Measurements from ENCODE around the gene NUP62.
A peak's percentile ranks its signal among the peaks of the same experiment; 100 is the strongest.
"Not testable (repeated sequence)": the region's sequence is repeated elsewhere in the genome, so short reads cannot be mapped to it uniquely, and the experiment has no call there.

NUP62 gene, protein sequence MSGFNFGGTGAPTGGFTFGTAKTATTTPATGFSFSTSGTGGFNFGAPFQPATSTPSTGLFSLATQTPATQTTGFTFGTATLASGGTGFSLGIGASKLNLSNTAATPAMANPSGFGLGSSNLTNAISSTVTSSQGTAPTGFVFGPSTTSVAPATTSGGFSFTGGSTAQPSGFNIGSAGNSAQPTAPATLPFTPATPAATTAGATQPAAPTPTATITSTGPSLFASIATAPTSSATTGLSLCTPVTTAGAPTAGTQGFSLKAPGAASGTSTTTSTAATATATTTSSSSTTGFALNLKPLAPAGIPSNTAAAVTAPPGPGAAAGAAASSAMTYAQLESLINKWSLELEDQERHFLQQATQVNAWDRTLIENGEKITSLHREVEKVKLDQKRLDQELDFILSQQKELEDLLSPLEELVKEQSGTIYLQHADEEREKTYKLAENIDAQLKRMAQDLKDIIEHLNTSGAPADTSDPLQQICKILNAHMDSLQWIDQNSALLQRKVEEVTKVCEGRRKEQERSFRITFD

DNA sequence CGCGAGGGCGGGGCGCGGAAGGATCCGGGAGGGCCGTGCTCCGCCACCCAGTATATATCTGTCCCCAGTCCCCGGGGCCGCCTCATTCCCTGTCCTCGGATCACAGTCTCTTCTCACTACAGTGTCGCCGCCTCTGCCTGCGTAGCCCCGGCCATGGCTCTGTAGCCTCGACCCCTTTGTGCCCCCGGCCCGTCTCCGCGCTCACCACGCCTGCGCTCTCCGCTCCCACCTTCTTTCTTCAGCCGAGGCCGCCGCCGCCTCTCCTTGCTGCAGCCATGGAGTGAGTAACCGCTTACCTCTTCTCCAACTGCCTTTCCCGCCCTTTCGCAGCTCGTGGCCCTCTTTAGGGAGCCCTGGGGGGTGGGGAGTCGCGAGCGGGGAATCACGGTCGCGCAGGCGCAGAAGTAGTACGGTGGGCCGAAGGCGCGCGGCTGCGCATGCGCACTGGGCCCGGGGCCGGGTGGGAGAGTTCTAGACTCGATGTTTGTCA, at the start of gene NUP62, which contains the start of gene ATF5:
TSS of gene NUP62 (minus strand) at position 384 of the 490 bp plus-strand sequence. CDS start 19,697 bp downstream, outside the sequence.
TSS of gene ATF5 (plus strand) at position 85 of the 490 bp plus-strand sequence. CDS start 1,646 bp downstream, outside the sequence.
- DNase-seq: peak; percentile 91

DNA sequence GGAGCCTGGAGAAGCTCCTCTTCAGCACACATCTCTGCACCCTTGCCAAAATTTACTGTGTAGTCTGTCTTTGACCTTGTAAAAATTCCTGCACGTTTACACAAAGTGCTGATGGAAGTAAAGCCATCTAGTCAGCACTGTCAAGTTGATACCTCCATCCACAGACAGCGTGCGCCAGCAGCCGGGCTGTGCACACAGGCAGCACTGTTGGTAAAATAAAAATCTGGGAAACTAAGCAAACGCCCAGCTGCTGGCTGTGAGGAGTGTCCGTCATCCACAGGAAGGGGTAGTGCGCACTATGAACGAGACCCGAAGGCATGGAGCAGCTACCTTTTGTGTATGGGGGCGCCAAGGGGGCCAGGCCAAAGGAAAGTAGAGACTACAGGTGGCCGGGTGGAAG, 49.0 kb upstream of the NUP62 start:
- DNase-seq: no peak

DNA sequence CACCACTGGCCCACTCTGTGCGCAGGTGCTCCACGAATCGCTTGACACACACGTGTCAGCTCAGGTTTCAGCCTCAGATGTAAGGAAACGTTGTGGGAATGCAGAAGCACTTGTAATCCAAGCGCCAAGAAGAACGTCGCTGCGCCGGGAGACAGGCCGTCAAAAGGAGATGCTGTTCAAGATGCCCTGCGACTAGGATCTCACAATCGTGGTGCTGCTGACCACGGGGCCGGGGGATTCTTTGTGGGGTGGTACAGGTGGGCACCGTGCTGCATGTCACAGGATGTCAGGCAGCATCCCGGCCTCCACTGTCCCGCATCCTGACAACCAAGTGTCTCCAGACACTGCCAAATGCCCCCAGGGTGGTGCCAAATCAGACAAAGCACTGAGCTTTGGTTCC, 48.6 kb upstream of the NUP62 start:
- DNase-seq: no peak

DNA sequence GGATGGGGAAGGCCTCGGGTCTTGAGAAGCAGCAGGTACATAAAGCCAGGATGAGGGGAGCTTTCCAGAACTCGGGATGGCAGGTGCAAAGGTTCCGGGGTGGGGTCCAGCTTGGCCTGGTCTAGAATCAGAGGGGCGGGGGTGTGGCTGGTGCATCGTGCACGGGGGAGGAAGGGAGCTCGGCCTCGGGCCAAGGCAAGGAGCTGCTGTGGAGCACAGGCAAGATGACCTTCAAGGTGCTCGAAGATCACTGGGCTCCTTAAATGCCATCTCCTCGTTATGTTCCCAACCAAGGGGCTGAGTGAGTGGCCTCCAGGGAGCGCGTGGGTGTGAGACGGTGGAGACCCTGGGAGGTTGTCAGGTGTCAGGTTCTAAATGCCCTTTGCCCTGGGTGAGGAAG, 47.8 kb upstream of the NUP62 start:
- no peak for DNase-seq

DNA sequence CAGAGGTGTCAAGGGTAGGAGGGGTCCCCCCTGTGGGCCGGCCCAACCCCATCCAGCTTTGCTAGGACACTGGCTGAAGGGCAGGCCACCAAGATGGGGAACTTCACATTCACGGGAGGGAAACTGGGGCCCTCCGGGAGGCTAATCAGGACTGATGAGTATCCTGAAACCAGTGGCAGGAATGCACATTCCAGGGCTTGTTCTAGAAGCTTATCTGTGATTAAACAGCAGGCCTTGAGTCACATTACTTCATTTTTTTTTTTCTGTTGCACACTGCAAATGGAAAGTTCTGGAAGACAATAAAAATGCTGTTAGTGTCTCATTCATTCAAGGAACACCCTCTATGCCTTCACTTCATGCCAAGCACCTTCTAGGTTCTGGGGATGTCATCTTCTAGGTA, 47.2 kb upstream of the NUP62 start:
- no peak for DNase-seq

DNA sequence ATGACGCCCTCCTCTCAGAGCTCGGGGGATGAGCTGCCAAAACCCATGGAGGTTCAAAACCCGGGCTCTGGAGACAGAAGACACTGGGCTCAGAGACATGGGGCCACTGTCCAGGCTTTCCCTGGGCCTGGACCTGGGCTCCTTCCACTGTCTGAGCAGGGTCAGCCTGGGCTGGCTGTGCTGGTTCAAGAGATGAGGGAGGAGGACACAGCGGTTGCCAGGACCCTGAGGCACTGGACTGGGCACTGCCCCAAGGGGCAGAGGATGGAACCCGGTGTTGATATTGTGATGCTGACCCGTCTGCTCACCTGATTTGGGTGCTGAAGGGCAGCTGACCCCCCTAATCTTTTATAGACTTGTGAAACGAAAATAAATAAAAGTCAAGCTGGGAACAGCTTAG, 45.7 kb upstream of the NUP62 start:
- DNase-seq: no peak

DNA sequence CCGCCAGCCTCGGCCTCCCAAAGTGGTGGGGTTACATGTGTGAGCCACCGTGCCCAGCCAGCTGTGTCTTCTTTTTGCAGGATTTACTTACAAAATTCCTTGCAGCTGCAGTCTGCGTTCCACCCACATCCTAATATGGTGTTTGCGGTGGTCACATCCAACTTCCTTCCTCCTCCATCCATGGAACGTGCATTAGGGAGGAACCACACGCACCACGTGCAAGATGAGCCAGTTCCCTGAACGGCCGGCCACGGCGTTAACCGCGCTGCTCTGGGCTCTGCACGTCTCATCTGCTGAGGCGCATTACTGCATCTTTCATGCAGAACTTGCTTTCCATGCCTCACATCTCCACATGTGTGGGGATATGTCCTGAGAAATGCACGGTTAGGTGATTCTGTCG, 44.7 kb upstream of the NUP62 start:
- DNase-seq: no peak

DNA sequence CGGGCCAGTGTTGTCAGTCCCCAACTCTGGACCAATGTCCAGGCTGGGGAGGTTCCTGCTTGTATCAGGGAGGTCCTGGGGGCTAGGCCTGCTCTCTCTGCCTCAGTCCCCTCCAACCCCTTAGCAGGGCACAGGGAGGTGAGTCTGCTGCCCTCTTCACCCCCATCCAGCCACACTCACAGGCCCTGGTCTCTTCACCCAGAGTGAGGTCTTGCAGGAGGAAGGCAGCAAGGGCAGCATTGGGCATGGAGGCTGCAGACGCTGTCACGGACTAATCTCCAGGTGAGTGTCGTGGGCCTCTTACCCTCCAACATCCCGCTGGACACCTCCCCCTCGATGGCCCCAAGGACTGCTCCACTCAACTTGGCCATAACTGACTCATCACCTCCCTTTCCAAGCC, 43.5 kb upstream of the NUP62 start:
- no peak for DNase-seq

DNA sequence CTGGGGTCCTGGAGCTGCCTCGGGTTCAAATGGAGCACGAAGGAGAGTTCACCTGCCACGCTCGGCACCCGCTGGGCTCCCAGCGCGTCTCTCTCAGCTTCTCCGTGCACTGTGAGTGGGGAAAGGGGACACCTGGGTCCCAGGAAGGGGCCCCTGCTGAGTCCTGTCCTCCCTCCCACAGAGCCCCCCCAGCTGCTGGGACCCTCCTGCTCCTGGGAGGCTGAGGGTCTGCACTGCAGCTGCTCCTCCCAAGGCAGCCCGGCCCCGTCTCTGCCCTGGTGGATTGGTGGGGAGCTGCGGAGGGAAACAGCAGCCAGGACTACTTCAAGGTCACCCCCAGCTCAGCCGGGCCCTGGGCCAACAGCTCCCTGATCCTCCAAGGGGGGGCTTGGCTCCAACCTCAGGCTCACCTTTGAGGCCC, 42.7 kb upstream of the NUP62 start:
- DNase-seq: no peak

DNA sequence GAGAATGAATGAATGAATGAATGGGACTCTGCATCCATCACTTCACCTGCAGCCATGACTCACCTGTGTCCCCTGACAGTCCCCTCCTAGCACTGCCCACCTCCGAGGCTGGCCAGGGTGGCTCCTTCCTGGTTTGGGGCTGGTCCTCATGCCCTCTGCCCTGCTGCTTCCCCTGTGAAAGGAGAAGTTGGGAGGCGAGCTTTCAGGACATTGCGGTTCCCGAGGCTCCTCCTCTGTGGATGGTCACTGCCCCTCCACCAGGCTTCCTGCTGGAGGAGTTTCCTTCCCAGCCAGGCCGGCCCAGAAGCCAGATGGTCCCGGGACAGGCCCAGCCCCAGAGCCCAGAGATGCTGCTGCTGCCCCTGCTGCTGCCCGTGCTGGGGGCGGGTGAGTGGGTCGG, 40.1 kb upstream of the NUP62 start:
- not testable (repeated sequence) for DNase-seq

DNA sequence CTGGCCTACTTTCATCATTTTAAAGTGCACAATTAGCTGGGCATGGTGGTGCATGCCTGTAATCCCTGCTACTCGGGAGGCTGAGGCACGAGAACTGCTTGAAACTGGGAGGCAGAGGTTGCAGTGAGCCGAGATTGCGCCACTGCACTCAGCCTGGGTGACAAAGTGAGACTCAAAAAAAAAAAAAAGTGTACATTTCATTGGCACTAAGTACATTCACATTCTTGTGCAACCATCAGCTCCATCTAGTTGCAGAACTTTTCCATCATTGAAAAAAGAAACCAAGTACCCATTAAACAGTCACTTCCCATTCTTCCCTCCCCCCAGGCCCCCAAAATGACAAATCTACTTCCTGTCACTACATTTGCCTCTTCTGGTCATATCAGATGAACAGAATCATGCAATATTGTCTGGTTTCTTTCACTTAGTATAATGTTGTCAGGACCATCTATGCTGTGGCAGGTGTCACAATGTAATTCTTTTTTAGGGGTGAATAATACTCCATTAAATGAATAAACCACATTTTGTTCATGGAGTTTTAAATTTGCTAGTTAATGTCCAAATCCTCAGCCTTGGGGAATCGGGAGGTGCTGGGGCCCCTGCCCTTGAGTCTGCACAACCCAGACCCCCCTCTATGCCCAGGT, 39.1 kb upstream of the NUP62 start:
- no peak for DNase-seq

DNA sequence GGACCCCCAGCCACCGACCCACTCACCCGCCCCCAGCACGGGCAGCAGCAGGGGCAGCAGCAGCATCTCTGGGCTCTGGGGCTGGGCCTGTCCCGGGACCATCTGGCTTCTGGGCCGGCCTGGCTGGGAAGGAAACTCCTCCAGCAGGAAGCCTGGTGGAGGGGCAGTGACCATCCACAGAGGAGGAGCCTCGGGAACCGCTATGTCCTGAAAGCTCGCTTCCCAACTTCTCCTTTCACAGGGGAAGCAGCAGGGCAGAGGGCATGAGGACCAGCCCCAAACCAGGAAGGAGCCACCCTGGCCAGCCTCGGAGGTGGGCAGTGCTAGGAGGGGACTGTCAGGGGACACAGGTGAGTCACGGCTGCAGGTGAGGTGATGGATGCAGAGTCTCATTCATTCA, 31.7 kb upstream of the NUP62 start, which contains the start of gene SIGLEC11:
TSS of gene SIGLEC11 (minus strand) at position 193 of the 400 bp plus-strand sequence. CDS start at position 102, 91 bp downstream.
- DNase-seq: not testable (repeated sequence)

DNA sequence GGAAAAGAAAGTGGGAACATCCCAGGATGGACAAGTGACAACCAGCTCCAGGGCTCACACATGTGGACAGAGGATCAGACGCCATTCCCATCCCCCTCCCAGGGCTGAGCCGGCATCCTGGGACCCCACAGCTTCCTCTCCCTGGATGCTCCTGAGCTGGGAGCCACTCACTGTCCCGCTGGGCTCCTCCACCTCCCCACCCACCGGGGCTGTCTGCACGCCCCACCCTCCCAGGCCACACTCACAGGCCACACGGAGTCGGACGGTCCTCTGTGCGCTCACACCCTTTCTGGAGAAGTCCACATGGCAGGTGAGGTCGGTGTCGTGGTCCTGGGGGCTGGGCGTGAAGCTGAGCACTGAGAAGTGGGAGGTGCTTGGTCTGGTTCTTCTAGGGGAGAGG, 30.6 kb upstream of the NUP62 start:
- DNase-seq: not testable (repeated sequence)

DNA sequence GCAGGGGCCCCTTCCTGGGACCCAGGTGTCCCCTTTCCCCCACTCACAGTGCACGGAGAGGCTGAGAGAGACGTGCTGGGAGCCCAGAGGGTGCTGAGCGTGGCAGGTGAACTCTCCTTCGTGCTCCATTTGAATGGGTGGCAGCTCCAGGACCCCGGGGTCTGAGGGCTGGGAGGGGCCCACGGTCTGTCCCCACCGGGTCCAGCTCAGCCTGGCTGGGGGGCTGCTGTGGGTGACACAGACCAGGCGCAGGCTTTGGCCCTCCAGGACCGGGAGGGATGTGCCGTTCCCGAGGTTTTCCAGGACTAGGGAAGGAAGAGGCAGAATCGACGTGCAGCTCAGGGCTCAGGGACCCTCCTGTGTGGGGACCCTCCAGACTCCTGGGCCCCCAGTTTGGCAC, 29.3 kb upstream of the NUP62 start:
- not testable (repeated sequence) for DNase-seq

DNA sequence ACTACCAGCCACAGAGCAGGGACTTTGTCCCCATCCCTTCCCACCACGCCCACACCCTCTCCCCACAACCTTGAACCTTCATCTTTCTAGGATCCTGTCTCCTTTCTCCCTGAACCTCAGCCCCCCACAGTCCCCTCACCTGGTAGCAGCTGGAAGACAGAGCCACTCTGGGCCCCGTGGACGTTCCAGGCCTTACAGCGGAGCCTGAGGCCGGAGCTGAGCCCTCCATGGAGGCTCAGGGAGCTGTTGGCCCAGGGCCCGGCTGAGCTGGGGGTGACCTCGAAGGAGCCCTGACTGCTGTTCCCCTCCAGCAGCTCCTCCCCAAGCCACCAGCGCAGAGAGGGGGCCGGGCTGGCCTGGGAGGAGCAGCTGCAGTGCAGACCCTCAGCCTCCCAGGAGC, 28.8 kb upstream of the NUP62 start:
- not testable (repeated sequence) for DNase-seq

DNA sequence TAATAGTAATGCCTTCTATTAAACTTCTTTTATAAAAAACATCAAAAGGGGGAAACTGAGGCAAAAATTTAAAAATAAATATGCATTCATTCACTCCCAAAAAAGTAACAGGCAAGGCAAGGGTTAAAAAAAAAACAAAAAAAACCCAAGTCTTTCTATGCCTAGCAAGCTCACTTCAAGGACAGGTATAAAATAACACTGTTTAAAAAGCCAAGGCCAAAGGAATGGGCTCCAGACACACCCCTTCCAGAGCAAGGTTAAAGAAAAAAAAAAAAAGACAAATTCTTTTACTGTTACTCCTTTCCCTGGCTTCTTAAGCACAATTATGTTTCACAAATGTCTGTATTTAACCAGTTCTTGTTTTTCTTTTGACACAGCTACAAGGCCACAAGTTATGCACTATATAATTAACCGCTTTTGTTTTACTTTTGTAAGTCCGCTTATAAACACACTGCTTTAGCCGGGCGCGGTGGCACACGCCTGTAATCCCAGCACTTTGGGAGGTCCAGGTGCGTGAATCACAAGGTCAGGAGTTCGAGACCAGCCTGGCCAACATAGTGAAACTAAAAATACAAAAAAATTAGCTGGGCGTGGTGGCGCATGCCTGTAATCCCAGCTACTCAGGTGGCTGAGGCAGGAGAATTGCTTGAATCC, 28.1 kb upstream of the NUP62 start:
- no peak for DNase-seq

DNA sequence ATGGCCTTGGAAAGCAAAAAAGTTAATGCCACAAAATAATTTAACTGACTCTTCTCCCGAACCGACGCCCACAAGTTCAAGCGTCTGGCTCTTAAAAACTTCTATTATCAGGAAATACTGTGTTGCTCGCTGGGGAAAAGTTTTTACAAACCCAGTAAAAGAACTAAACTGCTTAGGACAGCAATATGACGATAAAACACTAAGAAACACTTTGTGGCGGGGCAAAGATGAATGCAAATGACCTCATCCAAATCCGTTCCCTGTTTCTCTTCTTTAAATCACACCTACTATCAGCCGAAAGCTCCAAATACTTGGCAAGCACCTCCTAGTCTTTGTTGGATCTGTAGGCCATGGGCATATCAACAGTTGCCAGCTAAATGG, 26.8 kb upstream of the NUP62 start:
- DNase-seq: no peak

DNA sequence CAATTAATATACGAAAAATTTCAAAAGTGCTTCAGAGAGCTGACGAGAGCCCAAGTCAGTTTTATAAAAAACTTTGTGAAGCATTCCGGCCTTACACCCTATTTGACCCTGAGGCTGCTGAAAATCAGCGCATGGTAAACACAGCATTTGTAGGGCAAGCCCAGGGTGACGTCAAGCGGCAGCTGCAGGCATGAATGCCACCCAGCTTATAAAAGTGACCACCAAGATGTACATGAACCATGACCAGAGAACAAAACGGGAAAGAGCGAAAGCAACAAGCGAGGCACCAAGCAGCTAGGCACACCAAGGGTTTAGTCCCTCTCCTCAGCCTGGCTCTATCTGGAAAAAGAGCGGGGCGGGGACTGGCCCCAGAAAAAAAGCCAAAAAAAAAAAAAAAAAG, 25.6 kb upstream of the NUP62 start:
- DNase-seq: no peak

DNA sequence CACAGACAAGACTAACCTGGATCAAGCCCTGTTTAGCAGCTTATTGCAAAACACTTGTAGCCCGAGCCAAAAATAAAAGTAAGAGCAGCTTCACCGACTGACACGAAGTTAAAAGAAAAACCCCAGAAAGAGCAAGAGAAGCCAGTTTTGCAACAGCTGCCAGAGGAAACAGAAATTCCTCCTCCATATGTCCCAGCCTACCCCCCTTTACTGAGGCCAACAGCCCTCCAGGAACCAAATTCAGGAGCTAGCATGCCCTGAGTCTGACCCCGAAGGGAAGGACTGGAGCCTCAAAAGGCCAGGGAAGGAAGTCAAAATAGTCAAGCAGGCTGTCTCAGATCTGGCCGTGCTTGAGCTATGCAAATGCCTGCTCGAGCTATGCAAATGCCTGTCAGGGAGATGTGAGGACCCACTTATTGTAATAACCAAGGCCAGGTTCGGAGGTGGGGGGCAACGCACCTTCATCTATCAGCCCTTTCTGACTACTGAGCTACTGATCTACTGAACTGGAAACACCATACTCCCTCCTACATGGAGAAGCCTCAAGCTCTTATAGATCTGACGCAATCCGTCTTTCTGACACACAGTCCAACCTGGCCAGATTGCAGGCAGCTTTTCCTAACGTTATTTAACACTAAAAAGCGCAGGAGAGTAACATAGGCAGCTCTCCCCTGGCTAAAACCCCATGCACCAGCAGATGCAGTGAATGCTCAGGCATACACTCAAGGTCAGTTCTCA, 25.0 kb upstream of the NUP62 start:
- no peak for DNase-seq

DNA sequence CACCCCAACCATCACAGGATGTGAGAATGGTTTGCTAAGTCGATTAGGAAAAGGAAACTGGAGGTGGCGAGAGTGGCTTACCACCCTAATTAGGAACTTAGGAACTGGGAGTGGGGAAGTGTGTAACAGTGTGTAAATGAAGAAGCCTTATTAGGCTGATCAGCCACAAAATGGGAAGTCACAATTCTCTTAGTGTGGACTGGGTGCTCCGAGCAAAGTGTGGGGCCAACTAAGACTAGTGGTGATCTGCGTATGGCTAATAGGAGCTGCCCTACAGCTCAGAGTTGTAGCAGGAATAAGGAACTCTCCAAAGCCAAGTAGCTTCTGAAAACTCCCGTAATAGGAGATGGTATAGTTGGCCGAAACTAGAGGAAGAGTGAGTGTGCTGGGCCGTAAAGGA, 24.1 kb upstream of the NUP62 start:
- DNase-seq: no peak

DNA sequence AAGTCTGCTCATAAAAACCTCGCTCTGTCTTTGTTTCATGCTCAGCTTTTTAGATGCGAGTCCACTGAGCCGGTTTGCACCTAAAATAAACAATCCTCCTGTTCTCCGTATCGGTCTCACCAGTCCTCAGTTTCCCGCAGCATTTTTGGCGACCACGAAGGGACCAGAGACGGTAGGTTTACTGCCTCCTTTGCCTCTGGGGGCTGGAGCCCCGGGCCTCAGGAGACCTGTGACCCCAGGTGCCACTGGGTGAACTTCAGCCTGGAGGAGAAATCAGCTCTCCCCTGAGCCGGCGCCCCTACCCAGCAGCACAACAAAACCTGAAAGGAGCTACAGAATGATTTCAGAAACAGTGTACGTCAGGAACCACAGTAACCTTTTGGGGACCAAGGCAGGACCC, 23.6 kb upstream of the NUP62 start:
- DNase-seq: no peak

DNA sequence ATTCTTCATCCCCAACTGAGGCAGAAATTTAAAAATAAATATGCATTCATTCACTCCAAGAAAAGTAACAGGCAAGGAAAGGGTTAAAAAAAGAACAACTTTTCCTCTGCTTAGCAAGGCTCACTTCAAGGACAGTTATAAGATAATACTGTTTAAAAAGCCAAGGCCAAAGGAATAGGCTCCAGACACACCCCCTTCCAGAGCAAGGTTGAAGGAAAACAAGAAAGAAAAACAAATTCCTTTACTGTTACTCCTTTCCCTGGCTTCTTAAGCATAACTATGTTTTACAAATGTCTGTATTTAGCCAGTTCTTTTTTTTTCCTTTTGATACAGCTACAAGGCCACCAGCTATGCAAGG, 23.2 kb upstream of the NUP62 start:
- DNase-seq: no peak

Measured in T1000 (cell line).